Stimulated activated CD4-positive, alpha-beta T cell treated with anti-CD3 and anti-CD28 coated beads, TNF-alpha, amount 100 ng/mL, for 1 hour (primary cell): Measurements from ENCODE around the gene ANGPTL4.

ENCODE experiments used
- DNase-seq, 3 donors: peaks; one replicate each; pipeline ENCODE4 v3.0.0-alpha.2; 2020; ENCODE audit warnings: low read depth in 3 of 3, low spot score in 1 of 3

Gene ANGPTL4

GRCh38 chr19:8387688-8388611 is 24.0 kb downstream of the ANGPTL4 start:
- no peak for DNase-seq

GRCh38 chr19:8388612-8388958 is 24.6 kb downstream of the ANGPTL4 start:
- no peak for DNase-seq

GRCh38 chr19:8389891-8390616 is 26.1 kb downstream of the ANGPTL4 start, which contains the start of gene RAB11B:
Gene RAB11B (plus strand): TSS chr19:8390360. CDS start chr19:8390417, 57 bp downstream.
- DNase-seq = peak; percentile 91 to 96 (median 94)

- peak; percentile 81 to 95 (median 82) for DNase-seq
Observed at GRCh38 chr19:8390617-8390981, 26.6 kb downstream of the ANGPTL4 start.

- no peak for DNase-seq
Observed at GRCh38 chr19:8391198-8392016, 27.5 kb downstream of the ANGPTL4 start.

GRCh38 chr19:8392017-8392591 is 28.1 kb downstream of the ANGPTL4 start:
- no peak for DNase-seq

- DNase-seq = no peak
Observed at GRCh38 chr19:8393192-8393870, 29.4 kb downstream of the ANGPTL4 start.

- no peak for DNase-seq
Observed at GRCh38 chr19:8393871-8394250, 29.9 kb downstream of the ANGPTL4 start.

GRCh38 chr19:8395621-8396082 is 31.7 kb downstream of the ANGPTL4 start:
- no peak for DNase-seq

GRCh38 chr19:8396185-8396562 is 32.2 kb downstream of the ANGPTL4 start:
- no peak for DNase-seq

GRCh38 chr19:8396563-8397203 is 32.7 kb downstream of the ANGPTL4 start:
- peak; percentile 20 to 59 (median 22) for DNase-seq

GRCh38 chr19:8397271-8397670 is 33.3 kb downstream of the ANGPTL4 start:
- DNase-seq = no peak

- no peak for DNase-seq
Observed at GRCh38 chr19:8397746-8398310, 33.9 kb downstream of the ANGPTL4 start.

- DNase-seq = no peak
Observed at GRCh38 chr19:8398311-8398771, 34.4 kb downstream of the ANGPTL4 start.

- no peak for DNase-seq
Observed at GRCh38 chr19:8399681-8400188, 35.8 kb downstream of the ANGPTL4 start.

GRCh38 chr19:8401981-8402411 is 38.0 kb downstream of the ANGPTL4 start:
- no peak for DNase-seq

GRCh38 chr19:8403098-8403819 is 39.3 kb downstream of the ANGPTL4 start:
- no peak for DNase-seq

GRCh38 chr19:8403820-8404109 is 39.8 kb downstream of the ANGPTL4 start:
- DNase-seq = no peak
